Activated naive CD8-positive, alpha-beta T cell treated with anti-CD3 and anti-CD28 coated beads, Interleukin-2, amount 50 U/mL, for 24 hours (primary cell): ENCODE measurements around the gene ZNF14.
"Not testable (repeated sequence)": the region's sequence is repeated elsewhere in the genome, so short reads cannot be mapped to it uniquely, and the experiment has no call there.

Source experiments
- ATAC-seq: fragments of 150-1000 bp; cut with Tn5 transposase; one replicate; pipeline ENCODE4 v1.10.0; 2021
- DNase-seq: peaks from one replicate; pipeline ENCODE4 v3.0.0; 2021
- H3K27ac Mint-ChIP-seq: one replicate; pipeline ENCODE4 v1.8.0; 2021; ENCODE audit warnings: mild to moderate bottlenecking, mixed read lengths
- H3K27me3 Mint-ChIP-seq: one replicate; pipeline ENCODE4 v1.8.0; 2021; ENCODE audit warnings: mixed read lengths
- H3K36me3 Mint-ChIP-seq: one replicate; pipeline ENCODE4 v1.8.0; 2021; ENCODE audit warnings: low read depth, mixed read lengths
- H3K4me1 Mint-ChIP-seq: one replicate; pipeline ENCODE4 v1.8.0; 2021; ENCODE audit warnings: mixed read lengths
- H3K4me3 Mint-ChIP-seq: one replicate; pipeline ENCODE4 v1.8.0; 2021; ENCODE audit warnings: mild to moderate bottlenecking, moderate library complexity, mixed read lengths
- H3K9me3 Mint-ChIP-seq: one replicate; pipeline ENCODE4 v1.8.0; 2021; ENCODE audit warnings: mixed read lengths

Gene ZNF14

DNA sequence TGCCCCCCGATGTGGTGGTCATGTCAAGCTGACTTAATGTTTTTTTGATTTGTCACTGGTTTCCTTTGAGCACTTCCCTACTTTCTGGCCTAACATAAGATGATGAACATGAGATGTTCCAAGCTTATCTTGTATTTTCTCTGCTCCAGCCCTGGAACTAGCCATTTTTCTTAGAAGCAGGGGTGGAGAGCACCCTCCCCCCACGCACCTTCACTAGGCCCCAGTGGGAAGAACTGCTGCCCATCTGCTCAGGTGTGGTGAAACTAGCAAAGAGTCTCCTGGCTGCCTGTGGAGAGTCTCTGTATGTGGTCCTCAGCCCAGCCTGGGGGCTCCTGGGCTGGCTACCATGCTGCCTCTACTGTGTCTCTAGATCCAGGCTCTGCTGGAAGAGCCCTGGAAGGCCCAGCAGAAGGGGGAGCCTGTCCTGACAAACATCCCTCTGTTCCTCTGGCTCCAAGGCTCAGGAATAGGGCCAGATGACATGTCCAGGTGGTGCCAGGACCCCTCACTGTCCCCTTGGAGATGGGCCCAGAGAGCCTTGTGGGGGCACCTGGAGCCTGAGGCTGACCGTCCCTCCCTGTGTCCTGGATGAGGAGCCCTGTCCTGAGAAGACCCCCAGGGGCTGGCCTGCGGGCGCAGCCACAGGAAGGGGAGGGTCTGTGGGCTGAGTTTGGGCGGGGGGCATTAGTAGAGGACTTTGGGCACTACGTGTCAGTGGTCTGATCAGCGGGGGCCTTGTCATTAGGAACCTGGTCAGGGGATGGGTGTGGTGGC is 4.8 kb upstream of the ZNF14 start:
- H3K36me3 Mint-ChIP-seq, result no peaks in the 10 kb centered on the region
- no peaks in the 10 kb centered on the region for H3K9me3 Mint-ChIP-seq
- H3K27me3 Mint-ChIP-seq, result no peaks in the 10 kb centered on the region
- H3K4me1 Mint-ChIP-seq, result peaks cover 10% of the 10 kb centered on the region
- no peak overlapping the region for H3K4me3 Mint-ChIP-seq
- H3K27ac Mint-ChIP-seq, result no peak overlapping the region
- DNase-seq, result no peak
- no peak for ATAC-seq

GRCh38 chr19:19721896-19722295 is 11.0 kb downstream of the ZNF14 start:
- DNase-seq, result no peak
- no peak overlapping the region for H3K4me3 Mint-ChIP-seq
- no peaks in the 10 kb centered on the region for H3K27me3 Mint-ChIP-seq
- H3K4me1 Mint-ChIP-seq, result peaks cover 2% of the 10 kb centered on the region
- H3K9me3 Mint-ChIP-seq, result peaks cover 74% of the 10 kb centered on the region
- no peak for ATAC-seq
- peaks cover 66% of the 10 kb centered on the region for H3K36me3 Mint-ChIP-seq
- H3K27ac Mint-ChIP-seq, result no peak overlapping the region

DNA sequence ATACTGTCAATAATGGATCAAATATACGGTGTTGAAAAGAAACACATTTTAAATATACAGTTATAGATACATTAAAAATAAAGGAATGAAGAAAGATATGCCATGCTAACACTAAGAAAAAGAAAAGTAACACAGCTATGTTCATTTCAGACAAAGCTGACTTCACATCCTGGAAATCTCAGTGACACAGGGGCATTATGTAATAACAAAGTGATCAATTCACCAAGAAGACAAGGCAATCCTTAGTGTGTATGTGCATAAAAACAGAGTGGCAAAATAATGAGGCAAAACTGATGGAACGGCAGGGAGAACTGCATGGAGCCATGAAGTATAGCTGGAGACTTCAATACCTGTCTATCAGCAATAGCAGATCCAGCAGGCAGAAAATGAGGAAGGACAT is 13.1 kb downstream of the ZNF14 start:
- Mint-ChIP-seq H3K27ac (no peak overlapping the region), H3K4me1 (peaks cover 2% of the 10 kb centered on the region), H3K27me3 (no peaks in the 10 kb centered on the region), H3K9me3 (peaks cover 77% of the 10 kb centered on the region), H3K36me3 (peaks cover 77% of the 10 kb centered on the region), H3K4me3 (no peak overlapping the region)
- DNase-seq (no peak), ATAC-seq (no peak)

DNA sequence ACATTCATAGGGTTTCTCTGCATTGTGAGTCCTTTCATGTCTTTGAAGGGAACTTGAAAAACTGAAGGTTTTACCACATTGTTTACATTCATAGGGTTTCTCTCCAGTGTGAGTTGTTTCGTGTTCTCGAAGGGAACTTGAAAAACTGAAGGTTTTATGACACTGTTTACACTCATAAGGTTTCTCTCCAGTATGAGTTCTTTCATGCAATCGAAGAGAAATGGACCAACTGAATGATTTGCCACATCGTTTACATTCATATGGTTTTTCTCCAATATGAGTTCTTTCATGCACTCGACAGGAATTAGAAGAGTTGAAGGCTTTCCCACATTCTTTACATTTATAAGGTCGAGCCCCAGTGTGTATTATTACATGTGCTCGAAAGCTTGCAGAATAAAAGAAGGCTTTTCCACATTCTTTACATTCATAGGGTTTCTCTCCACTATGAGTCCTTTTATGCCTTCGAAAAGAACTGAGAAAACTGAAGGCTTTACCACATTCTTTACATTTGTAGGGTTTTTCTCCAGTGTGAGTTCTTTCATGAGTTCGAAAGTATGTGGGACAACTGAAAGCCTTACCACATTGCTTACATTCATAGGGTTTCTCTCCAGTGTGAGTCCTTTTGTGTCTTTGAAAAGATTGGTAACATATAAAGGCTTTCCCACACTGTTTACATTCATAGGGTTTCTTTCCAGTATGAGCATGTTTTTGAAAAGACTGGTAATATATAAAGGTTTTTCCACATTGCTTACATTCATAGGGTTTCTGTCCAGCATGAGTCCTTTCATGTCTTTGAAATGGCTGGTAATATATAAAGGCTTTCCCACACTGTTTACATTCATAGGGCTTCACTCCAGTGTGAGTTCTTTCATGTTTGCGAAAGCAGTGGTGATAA is 20.7 kb downstream of the ZNF14 start:
- Mint-ChIP-seq H3K27ac (no peak overlapping the region), H3K27me3 (no peaks in the 10 kb centered on the region), H3K36me3 (peaks cover 90% of the 10 kb centered on the region), H3K4me3 (no peak overlapping the region), H3K4me1 (no peaks in the 10 kb centered on the region), H3K9me3 (peaks cover 37% of the 10 kb centered on the region)
- ATAC-seq (no peak), DNase-seq (no peak)

DNA sequence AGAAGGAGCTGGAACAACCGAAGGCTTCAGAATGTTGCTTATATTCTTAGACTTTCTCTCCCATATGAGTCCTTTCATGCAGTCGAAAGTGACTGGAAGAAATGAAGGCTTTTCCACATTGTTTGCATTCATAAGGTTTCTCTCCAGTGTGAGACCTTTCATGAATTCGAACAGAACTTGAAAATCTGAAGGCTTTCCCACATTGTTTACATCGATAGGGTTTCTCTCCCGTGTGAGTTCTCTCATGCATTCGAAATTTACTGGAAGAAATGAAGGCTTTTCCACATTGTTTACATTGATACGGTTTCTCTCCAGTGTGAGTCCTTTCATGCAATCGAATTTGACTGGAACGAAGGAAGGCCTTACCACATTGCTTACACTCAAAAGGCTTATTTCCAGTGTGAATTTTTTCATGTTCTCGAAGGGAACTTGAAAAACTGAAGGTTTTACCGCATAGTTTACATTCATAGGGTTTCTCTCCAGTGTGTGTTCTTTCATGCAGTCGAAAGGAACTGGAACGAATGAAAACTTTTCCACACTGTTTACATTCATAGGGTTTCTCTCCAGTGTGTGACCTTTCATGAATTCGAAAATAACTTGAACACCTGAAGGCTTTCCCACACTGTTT is 21.5 kb downstream of the ZNF14 start:
- no peaks in the 10 kb centered on the region for H3K4me1 Mint-ChIP-seq
- DNase-seq, result no peak
- peaks cover 88% of the 10 kb centered on the region for H3K36me3 Mint-ChIP-seq
- H3K27me3 Mint-ChIP-seq, result no peaks in the 10 kb centered on the region
- H3K4me3 Mint-ChIP-seq, result no peak overlapping the region
- H3K27ac Mint-ChIP-seq, result no peak overlapping the region
- no peak for ATAC-seq
- peaks cover 35% of the 10 kb centered on the region for H3K9me3 Mint-ChIP-seq

GRCh38 chr19:19710506-19710905 is 22.4 kb downstream of the ZNF14 start:
- ATAC-seq (no peak), DNase-seq (no peak)
- Mint-ChIP-seq H3K36me3 (peaks cover 84% of the 10 kb centered on the region), H3K4me1 (no peaks in the 10 kb centered on the region), H3K27me3 (no peaks in the 10 kb centered on the region), H3K4me3 (no peak overlapping the region), H3K9me3 (peaks cover 39% of the 10 kb centered on the region), H3K27ac (no peak overlapping the region)

DNA sequence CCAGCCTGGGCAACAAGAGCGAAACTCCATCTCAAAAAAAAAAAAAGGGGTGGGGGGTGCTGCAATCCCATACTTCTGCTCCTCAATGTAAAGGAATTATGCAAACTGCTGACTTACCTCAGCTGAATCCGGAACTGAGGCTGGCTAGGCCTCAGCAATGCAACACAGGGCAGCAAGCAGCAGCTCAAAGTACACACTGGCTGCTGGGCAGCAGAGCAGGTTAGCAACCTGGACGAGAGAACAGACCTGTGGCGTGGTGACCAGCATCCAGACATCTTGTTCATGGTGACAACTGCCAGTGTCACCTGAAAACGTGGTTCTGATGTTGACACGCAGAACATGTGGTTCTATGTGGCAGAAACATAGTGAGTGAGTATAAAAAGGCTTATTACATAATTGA is 28.1 kb downstream of the ZNF14 start:
- no peaks in the 10 kb centered on the region for H3K27me3 Mint-ChIP-seq
- ATAC-seq (no peak), DNase-seq (no peak)
- H3K4me1 Mint-ChIP-seq, result no peaks in the 10 kb centered on the region
- H3K9me3 Mint-ChIP-seq, result peaks cover 42% of the 10 kb centered on the region
- no peak overlapping the region for H3K4me3 Mint-ChIP-seq
- no peak overlapping the region for H3K27ac Mint-ChIP-seq
- peaks cover 57% of the 10 kb centered on the region for H3K36me3 Mint-ChIP-seq

DNA sequence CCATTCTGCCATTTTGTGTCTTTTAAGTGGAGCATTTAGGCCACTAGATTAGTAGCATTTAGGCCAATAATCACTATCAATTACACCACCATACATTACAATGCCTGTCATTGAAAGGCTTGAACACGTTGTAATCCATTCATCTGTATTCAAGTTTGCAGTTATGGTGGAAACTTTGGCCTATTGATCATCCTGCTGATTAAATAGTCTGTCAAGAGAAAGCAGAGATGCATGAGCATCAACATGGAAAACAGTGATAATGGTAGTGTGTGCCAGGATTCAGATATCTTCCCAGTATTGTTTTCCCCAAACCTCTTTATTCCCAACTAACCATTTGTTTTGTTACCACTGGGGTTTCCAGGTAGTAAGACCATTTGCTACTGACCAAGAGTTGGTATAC is 32.4 kb downstream of the ZNF14 start:
- H3K4me3 Mint-ChIP-seq, ATAC-seq: not testable (repeated sequence)
- H3K36me3 Mint-ChIP-seq, result peaks cover 28% of the 10 kb centered on the region

DNA sequence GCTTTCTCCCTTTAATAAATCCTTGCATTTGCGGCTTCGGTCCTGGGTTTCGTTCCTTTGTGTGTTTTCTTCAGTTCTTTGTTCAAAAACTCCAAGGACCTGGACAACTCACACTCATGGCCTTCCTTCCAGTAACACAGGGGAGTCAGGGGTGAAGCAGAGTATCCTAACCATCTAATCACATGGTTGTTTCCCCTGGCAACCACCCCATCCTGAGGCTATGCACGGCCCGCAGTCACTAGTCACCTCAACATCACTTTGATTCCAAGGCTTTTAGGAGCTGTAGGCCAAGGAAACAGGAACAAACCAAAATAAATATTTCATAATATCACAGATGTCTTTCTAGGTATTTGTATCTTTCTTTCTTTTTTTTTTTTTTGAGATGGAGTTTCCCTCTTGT is 35.3 kb downstream of the ZNF14 start:
- H3K27me3 Mint-ChIP-seq, result no peaks in the 10 kb centered on the region
- no peak for DNase-seq
- H3K36me3 Mint-ChIP-seq, result peaks cover 12% of the 10 kb centered on the region
- no peaks in the 10 kb centered on the region for H3K4me1 Mint-ChIP-seq
- ATAC-seq, result no peak
- no peak overlapping the region for H3K4me3 Mint-ChIP-seq
- peaks cover 27% of the 10 kb centered on the region for H3K9me3 Mint-ChIP-seq
- H3K27ac Mint-ChIP-seq, result no peak overlapping the region

More for the DNA sequence above, 32.4 kb downstream of the ZNF14 start:
- not testable (repeated sequence) for DNase-seq, H3K27me3 Mint-ChIP-seq, H3K4me1 Mint-ChIP-seq, H3K27ac Mint-ChIP-seq
- H3K9me3 Mint-ChIP-seq, result peaks cover 36% of the 10 kb centered on the region

DNA sequence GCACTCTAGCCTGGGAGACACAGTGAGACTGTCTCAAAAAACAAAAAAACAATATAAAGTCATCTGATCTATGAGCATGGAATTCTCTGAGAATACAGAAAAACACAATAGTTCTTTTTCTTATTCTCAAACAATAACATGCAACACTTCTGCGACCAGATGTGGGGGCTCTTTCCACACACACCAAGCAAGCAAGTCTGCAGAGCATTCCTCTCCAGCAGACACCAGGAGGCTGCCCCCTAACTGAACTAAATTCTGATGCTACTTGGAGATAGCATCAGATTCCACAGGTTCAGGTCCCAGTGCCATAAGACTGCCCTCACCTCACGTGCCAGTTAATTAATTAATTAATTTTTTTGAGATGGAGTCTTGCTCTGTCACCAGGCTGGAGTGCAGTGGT is 36.5 kb downstream of the ZNF14 start:
- DNase-seq (no peak), ATAC-seq (no peak)
- Mint-ChIP-seq H3K36me3 (peaks cover 12% of the 10 kb centered on the region), H3K27ac (no peak overlapping the region), H3K4me1 (no peaks in the 10 kb centered on the region), H3K4me3 (no peak overlapping the region), H3K9me3 (peaks cover 27% of the 10 kb centered on the region), H3K27me3 (no peaks in the 10 kb centered on the region)

DNA sequence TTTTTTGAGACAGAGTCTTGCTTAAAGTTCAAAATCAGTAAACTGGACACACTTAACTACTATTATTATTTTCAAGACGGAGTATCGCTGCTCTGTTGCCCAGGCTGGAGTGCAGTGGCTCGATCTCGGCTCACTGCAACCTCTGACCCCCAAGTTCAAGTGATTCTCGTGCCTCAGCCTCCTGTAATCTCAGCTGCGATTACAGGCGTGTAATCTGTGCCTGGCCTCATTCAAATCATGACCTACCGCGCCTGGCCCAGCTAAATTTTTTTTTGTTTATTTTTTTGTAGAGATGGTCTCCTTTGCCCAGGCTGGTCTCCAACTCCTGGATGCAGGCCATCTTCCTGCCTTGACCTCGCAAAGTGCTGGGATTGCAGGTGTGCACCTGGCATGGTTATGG is 41.2 kb downstream of the ZNF14 start:
- no peak overlapping the region for H3K27ac Mint-ChIP-seq
- ATAC-seq (no peak), DNase-seq (no peak)
- H3K9me3 Mint-ChIP-seq, result peaks cover 18% of the 10 kb centered on the region
- no peaks in the 10 kb centered on the region for H3K4me1 Mint-ChIP-seq
- no peaks in the 10 kb centered on the region for H3K27me3 Mint-ChIP-seq
- peaks cover 16% of the 10 kb centered on the region for H3K36me3 Mint-ChIP-seq
- H3K4me3 Mint-ChIP-seq, result no peak overlapping the region

- DNase-seq, H3K27me3 Mint-ChIP-seq, ATAC-seq, H3K4me1 Mint-ChIP-seq, H3K27ac Mint-ChIP-seq, H3K4me3 Mint-ChIP-seq: not testable (repeated sequence)
- H3K9me3 Mint-ChIP-seq, result peaks cover 20% of the 10 kb centered on the region
- H3K36me3 Mint-ChIP-seq, result peaks cover 34% of the 10 kb centered on the region
Measured at GRCh38 chr19:19689023-19689422, 43.9 kb downstream of the ZNF14 start.

DNA sequence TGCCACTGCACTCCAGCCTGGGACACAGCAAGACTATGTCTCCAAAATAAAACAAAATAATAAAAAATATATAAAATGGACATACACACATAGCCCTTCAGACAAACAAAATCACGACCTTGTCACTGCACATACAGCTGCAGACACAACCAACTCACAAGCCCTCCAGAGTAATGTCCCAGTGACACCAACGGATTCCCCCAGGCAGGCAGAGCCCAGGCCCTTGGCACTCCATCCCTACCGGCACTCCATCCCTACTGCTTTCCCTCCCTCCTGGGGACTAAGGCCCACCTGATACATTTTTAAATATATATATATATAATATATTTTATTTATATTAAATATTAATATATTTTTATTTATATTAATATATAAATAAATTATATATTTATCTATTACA is 45.8 kb downstream of the ZNF14 start:
- ATAC-seq (peak; percentile 61), DNase-seq (no peak)
- peaks cover 31% of the 10 kb centered on the region for H3K9me3 Mint-ChIP-seq
- H3K4me3 Mint-ChIP-seq, result no peak overlapping the region
- H3K27ac Mint-ChIP-seq, result no peak overlapping the region
- H3K4me1 Mint-ChIP-seq, result no peaks in the 10 kb centered on the region
- no peaks in the 10 kb centered on the region for H3K27me3 Mint-ChIP-seq
- peaks cover 49% of the 10 kb centered on the region for H3K36me3 Mint-ChIP-seq

GRCh38 chr19:19686580-19686979 is 46.3 kb downstream of the ZNF14 start:
- Mint-ChIP-seq H3K9me3 (peaks cover 31% of the 10 kb centered on the region), H3K4me3 (no peak overlapping the region), H3K4me1 (no peaks in the 10 kb centered on the region), H3K27ac (no peak overlapping the region), H3K36me3 (peaks cover 51% of the 10 kb centered on the region), H3K27me3 (no peaks in the 10 kb centered on the region)
- ATAC-seq (no peak), DNase-seq (no peak)

DNA sequence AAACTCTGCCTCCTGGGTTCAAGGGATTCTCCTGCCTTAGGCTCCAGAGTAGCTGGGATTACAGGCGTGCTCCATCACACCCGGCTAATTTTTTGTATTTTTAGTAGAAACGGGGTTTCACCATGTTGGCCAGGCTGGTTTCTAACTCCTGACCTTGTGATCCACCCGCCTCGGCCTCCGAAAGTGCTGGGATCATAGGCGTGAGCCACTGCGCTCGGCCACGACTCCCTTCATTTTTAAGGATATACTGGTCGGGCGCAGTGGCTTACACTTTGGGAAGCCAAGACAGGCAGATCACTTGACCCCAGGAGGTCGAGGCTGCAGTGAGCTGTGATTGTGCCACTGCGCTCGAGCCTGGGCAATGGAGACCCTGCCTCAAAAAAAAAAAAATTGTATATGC is 46.8 kb downstream of the ZNF14 start:
- H3K27me3 Mint-ChIP-seq, ATAC-seq, H3K4me1 Mint-ChIP-seq, H3K4me3 Mint-ChIP-seq, H3K27ac Mint-ChIP-seq, DNase-seq: not testable (repeated sequence)
- Mint-ChIP-seq H3K9me3 (peaks cover 36% of the 10 kb centered on the region), H3K36me3 (peaks cover 56% of the 10 kb centered on the region)
